A673 (cell line): Measurements from ENCODE around the gene TTBK2. TPM values are rescaled to one million over a fixed set of nuclear protein-coding genes. Genes with fewer than 3 reads are reported as not detected.

Experiments
- BruUV-seq: library from RNA; stranded (reverse); fragments of 400-500 nt; replicated peaks from 2 replicates; lab custom pipeline; 2021; lab: Mats Ljungman, UMichigan
- CTCF ChIA-PET: fragments of 300-600 bp; sonication (Branson Sonifier 250); formaldehyde crosslinking; loops from one replicate; lab custom pipeline; 2022; ENCODE audit warnings: antibody characterized with exemption; lab: Charles Lee
- POLR2A ChIA-PET: fragments of 300-600 bp; sonication (Branson Sonifier 250); formaldehyde crosslinking; loops from one replicate; lab custom pipeline; 2022; ENCODE audit warnings: antibody characterized with exemption; ENCODE audit not compliant: low non-redundant PET; lab: Charles Lee
- DNase-seq: peaks from one replicate; pipeline ENCODE4 v3.0.0-alpha.2; 2015; ENCODE audit warnings: low spot score
- H3K27ac ChIP-seq: fragments of 200-600 bp; sonication (generic); 2 replicates; pipeline ENCODE4 v1.5.1; 2016; ENCODE audit warnings: mixed run types, low read depth, mild to moderate bottlenecking, mixed read lengths, antibody characterized with exemption, low read length; ENCODE audit not compliant: poor library complexity, severe bottlenecking
- H3K27me3 ChIP-seq: fragments of 200-600 bp; sonication (generic); replicated peaks from 2 replicates; pipeline ENCODE4 v1.6.1; 2017; ENCODE audit warnings: mixed run types, low read depth, mild to moderate bottlenecking, mixed read lengths, antibody characterized with exemption, low read length; ENCODE audit not compliant: insufficient read depth, poor library complexity
- H3K36me3 ChIP-seq: fragments of 200-600 bp; sonication (generic); 2 replicates; pipeline ENCODE4 v1.6.1; 2016; ENCODE audit warnings: mixed run types, mild to moderate bottlenecking, mixed read lengths, antibody characterized with exemption, low read length; ENCODE audit not compliant: insufficient read depth, poor library complexity, severe bottlenecking
- H3K4me1 ChIP-seq: fragments of 200-600 bp; sonication (generic); 2 replicates; pipeline ENCODE4 v1.6.1; 2017; ENCODE audit warnings: mixed run types, mild to moderate bottlenecking, mixed read lengths, antibody characterized with exemption, low read length; ENCODE audit not compliant: insufficient read depth, poor library complexity, severe bottlenecking
- H3K4me3 ChIP-seq: fragments of 200-600 bp; sonication (generic); 2 replicates; pipeline ENCODE4 v1.5.1; 2016; ENCODE audit warnings: low read depth, mixed run types, mild to moderate bottlenecking, mixed read lengths, low read length; ENCODE audit not compliant: poor library complexity, severe bottlenecking
- H3K9me3 ChIP-seq: fragments of 200-600 bp; sonication (generic); 2 replicates; pipeline ENCODE4 v1.6.1; 2016; ENCODE audit warnings: mixed run types, low read depth, mild to moderate bottlenecking, mixed read lengths, antibody characterized with exemption, low read length; ENCODE audit not compliant: poor library complexity, severe bottlenecking
- CTCF ChIP-seq: fragments of 300-800, 200-600 bp; sonication (generic); conservative IDR thresholded peaks from 2 replicates; pipeline ENCODE4 v1.5.1; 2017; ENCODE audit warnings: low read depth, mild to moderate bottlenecking, antibody characterized with exemption, low read length, moderate library complexity, mixed read lengths
- EZH2 ChIP-seq: fragments of 200-600 bp; sonication (generic); IDR thresholded peaks from 2 replicates; pipeline ENCODE4 v1.6.1; 2017; ENCODE audit warnings: borderline replicate concordance, low read depth, mild to moderate bottlenecking, mixed read lengths, antibody characterized with exemption, low read length; ENCODE audit not compliant: poor library complexity, severe bottlenecking
- intact Hi-C: fragments of 100-400 bp; cut with micrococcal nuclease; formaldehyde crosslinking; loops from one replicate; pipeline ENCODE4 v1.10.0; 2022; ENCODE audit not compliant: unreplicated experiment
- total RNA-seq: library from RNA; stranded (reverse); gene quantifications from 2 replicates; pipeline ENCODE4 v1.2.3, GENCODE V29; 2021

Gene TTBK2
- total RNA-seq, 1 experiment from 2014 or later: 15.8 TPM

- peak; percentile 58 for DNase-seq
- Histone ChIP-seq H3K4me3 (peak overlapping the region; percentile 81), H3K9me3 (no peaks in the 10 kb centered on the region), H3K27me3 (no peaks in the 10 kb centered on the region), H3K4me1 (peaks cover 6% of the 10 kb centered on the region), H3K36me3 (no peaks in the 10 kb centered on the region), H3K27ac (peak overlapping the region; percentile 47)
- ChIA-PET POLR2A (no interaction called here), CTCF (no interaction called here)
- no peak for TF ChIP-seq EZH2
- TF ChIP-seq CTCF: no peak
- BruUV-seq: no TSS peak
- intact Hi-C loops: loop anchor here (10.0 kb wide), 1 partner anchor 115 kb away; no protein-coding TSS in a partner anchor
These were observed 619 bp downstream of the TTBK2 start for GRCh38 chr15:42919799-42920518.

GRCh38 chr15:42919308-42919707 is 1.3 kb downstream of the TTBK2 start:
- TF ChIP-seq EZH2 (no peak), CTCF (no peak)
- Histone ChIP-seq H3K4me3 (peak overlapping the region; percentile 81), H3K27me3 (no peaks in the 10 kb centered on the region), H3K9me3 (no peaks in the 10 kb centered on the region), H3K4me1 (peaks cover 6% of the 10 kb centered on the region), H3K27ac (no peak overlapping the region), H3K36me3 (no peaks in the 10 kb centered on the region)
- BruUV-seq: TSS peak; percentile 61
- POLR2A ChIA-PET: interaction anchor here (0.6 kb wide), 1 partner anchor 184 kb away, joined by 5 read pairs; no protein-coding TSS in a partner anchor
- CTCF ChIA-PET: interaction anchor here (0.6 kb wide), 1 partner anchor 182 kb away, joined by 5 read pairs; no protein-coding TSS in a partner anchor
- DNase-seq: no peak
- intact Hi-C loops: no loop called here

- CTCF ChIA-PET: no interaction called here
- POLR2A ChIA-PET: no interaction called here
- intact Hi-C loops: no loop called here
These were observed 2.5 kb downstream of the TTBK2 start for GRCh38 chr15:42918047-42918446.

More at GRCh38 chr15:42918047-42918446, 2.5 kb downstream of the TTBK2 start:
- peaks cover 6% of the 10 kb centered on the region for H3K4me1 ChIP-seq
- no peak overlapping the region for H3K4me3 ChIP-seq
- TF ChIP-seq CTCF (no peak), EZH2 (no peak)
- H3K27ac ChIP-seq: no peak overlapping the region
- no peaks in the 10 kb centered on the region for H3K9me3 ChIP-seq
- H3K36me3 ChIP-seq: no peaks in the 10 kb centered on the region
- no peak for DNase-seq
- BruUV-seq: no TSS peak
- no peaks in the 10 kb centered on the region for H3K27me3 ChIP-seq
